ENCODE results near the gene IL24.

GRCh38 chr1:206909161-206909882 is 12.1 kb downstream of the IL24 start:
- peak in 2 of 3 experiments; percentile 7 to 28 for TF ChIP-seq CTCF (optimal IDR thresholded peaks at IDR 0.05 in 1 of 3, IDR thresholded peaks at IDR 0.05 in 1 of 3, conservative IDR thresholded peaks at IDR 0.05 in 1 of 3; ENCODE audit: extremely low read depth in 1 of 3, insufficient read depth in 2 of 3, low read length in 3 of 3)
- no peak for TF ChIP-seq EZH2 (IDR thresholded peaks at IDR 0.05; ENCODE audit: low read length)
